Uterus (tissue), 2 donors: ENCODE results near the gene TDRKH.

Experiments
- POLR2A ChIP-seq, 2 donors: fragments of 450-650 bp; IDR thresholded peaks; one replicate each; pipeline ENCODE4 v1.6.1; 2016; ENCODE audit warnings: antibody characterized with exemption in 2 of 2, mild to moderate bottlenecking in 1 of 2, moderate library complexity in 1 of 2
- TF ChIP-seq, protein P1 (sequence below), 4 experiments: fragments of 200-600 bp in 2 of 4; fragments of 450-650 bp in 2 of 4; sonication (generic) in 2 of 4; IDR thresholded peaks; one replicate each; pipeline ENCODE4 v1.5.1; 2016 to 2019; ENCODE audit warnings: antibody characterized with exemption in 4 of 4, mild to moderate bottlenecking in 2 of 4, moderate library complexity in 1 of 4

DNA sequence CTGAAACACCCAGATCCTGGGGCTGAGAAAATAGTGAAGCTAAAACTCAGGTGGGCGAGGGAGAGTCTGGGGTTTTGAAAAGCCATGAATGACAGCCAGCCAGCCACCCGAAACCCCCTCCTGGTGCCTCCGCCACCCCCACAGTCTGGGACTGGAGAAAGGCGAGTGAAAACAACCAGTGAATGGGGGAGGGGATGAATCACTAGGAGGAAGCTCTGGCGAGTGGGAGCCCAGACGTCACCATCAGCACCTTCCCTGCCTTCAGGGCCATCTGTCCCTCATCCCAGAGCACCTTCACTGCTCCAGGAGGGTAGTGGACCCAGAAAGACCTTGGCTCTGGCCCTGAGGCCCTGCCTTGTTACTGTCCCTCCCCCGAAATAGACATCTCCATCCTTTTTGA is 32.1 kb upstream of the TDRKH start:
- TF ChIP-seq POLR2A (IDR thresholded peaks at IDR 0.05): no peak
- TF ChIP-seq, protein P1, sequence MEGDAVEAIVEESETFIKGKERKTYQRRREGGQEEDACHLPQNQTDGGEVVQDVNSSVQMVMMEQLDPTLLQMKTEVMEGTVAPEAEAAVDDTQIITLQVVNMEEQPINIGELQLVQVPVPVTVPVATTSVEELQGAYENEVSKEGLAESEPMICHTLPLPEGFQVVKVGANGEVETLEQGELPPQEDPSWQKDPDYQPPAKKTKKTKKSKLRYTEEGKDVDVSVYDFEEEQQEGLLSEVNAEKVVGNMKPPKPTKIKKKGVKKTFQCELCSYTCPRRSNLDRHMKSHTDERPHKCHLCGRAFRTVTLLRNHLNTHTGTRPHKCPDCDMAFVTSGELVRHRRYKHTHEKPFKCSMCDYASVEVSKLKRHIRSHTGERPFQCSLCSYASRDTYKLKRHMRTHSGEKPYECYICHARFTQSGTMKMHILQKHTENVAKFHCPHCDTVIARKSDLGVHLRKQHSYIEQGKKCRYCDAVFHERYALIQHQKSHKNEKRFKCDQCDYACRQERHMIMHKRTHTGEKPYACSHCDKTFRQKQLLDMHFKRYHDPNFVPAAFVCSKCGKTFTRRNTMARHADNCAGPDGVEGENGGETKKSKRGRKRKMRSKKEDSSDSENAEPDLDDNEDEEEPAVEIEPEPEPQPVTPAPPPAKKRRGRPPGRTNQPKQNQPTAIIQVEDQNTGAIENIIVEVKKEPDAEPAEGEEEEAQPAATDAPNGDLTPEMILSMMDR (IDR thresholded peaks at IDR 0.05): no peak
